ENCODE measurements around the gene CEP112.

The CEP112 gene

DNA sequence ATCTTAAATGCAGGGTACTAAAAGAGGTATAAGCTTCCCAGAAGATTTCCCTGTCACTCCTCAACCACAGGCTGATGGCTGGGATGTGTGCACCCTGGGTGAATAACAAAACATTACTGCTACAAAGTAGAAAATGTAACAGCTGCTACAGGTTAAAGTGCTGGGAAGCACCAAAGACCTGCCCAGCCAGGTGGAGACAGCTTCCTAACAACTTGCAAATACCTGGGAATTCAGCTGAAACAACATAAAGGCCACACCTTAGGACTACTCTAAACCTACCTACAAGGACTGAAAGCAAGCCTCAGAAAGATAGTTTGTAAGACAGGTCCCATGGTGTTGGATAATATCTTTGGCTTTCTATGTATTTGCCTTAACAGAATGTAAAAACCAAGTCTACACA lies 118.5 kb downstream of the CEP112 start:
- ATAC-seq, result no peak
- TF ChIP-seq ZFP3 (CRISPR knock-in tag; IDR thresholded peaks at IDR 0.05), result no peak
- TF ChIP-seq GLIS3 (CRISPR knock-in tag; IDR thresholded peaks at IDR 0.05), result no peak
- no peak for TF ChIP-seq TSHZ2 (CRISPR knock-in tag; IDR thresholded peaks at IDR 0.05)

- ATAC-seq, result no peak
- TF ChIP-seq, protein P1, sequence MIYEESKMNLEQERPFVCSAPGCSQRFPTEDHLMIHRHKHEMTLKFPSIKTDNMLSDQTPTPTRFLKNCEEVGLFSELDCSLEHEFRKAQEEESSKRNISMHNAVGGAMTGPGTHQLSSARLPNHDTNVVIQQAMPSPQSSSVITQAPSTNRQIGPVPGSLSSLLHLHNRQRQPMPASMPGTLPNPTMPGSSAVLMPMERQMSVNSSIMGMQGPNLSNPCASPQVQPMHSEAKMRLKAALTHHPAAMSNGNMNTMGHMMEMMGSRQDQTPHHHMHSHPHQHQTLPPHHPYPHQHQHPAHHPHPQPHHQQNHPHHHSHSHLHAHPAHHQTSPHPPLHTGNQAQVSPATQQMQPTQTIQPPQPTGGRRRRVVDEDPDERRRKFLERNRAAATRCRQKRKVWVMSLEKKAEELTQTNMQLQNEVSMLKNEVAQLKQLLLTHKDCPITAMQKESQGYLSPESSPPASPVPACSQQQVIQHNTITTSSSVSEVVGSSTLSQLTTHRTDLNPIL (CRISPR knock-in tag; IDR thresholded peaks at IDR 0.05; ENCODE audit: low read depth), result no peak
Observed at GRCh38 chr17:66063686-66064085, 128.2 kb downstream of the CEP112 start.

- TF ChIP-seq TSHZ2 (CRISPR knock-in tag; IDR thresholded peaks at IDR 0.05) (no peak), SNAI2 (CRISPR knock-in tag; IDR thresholded peaks at IDR 0.05) (no peak), ISL1 (CRISPR knock-in tag; IDR thresholded peaks at IDR 0.05) (no peak), ZFP3 (CRISPR knock-in tag; IDR thresholded peaks at IDR 0.05) (no peak), ESRRG (CRISPR knock-in tag; IDR thresholded peaks at IDR 0.05) (no peak), PPARA (CRISPR knock-in tag; IDR thresholded peaks at IDR 0.05; ENCODE audit: borderline replicate concordance) (no peak), OSR1 (CRISPR knock-in tag; IDR thresholded peaks at IDR 0.05) (no peak), ZNF565 (CRISPR knock-in tag; conservative IDR thresholded peaks at IDR 0.05; ENCODE audit: low read depth) (no peak), ZC3H10 (CRISPR knock-in tag; IDR thresholded peaks at IDR 0.05) (no peak), PATZ1 (CRISPR knock-in tag; IDR thresholded peaks at IDR 0.05; ENCODE audit: borderline replicate concordance) (no peak), ZNF70 (CRISPR knock-in tag; IDR thresholded peaks at IDR 0.05) (no peak), TOX (CRISPR knock-in tag; IDR thresholded peaks at IDR 0.05; ENCODE audit: borderline replicate concordance) (no peak), TCF4 (CRISPR knock-in tag; IDR thresholded peaks at IDR 0.05; ENCODE audit: borderline replicate concordance) (no peak), CSDC2 (CRISPR knock-in tag; IDR thresholded peaks at IDR 0.05) (no peak), RARB (CRISPR knock-in tag; IDR thresholded peaks at IDR 0.05) (no peak)
- TF ChIP-seq, protein P1 (CRISPR knock-in tag; IDR thresholded peaks at IDR 0.05; ENCODE audit: low read depth), result no peak
- TF ChIP-seq, protein P2, sequence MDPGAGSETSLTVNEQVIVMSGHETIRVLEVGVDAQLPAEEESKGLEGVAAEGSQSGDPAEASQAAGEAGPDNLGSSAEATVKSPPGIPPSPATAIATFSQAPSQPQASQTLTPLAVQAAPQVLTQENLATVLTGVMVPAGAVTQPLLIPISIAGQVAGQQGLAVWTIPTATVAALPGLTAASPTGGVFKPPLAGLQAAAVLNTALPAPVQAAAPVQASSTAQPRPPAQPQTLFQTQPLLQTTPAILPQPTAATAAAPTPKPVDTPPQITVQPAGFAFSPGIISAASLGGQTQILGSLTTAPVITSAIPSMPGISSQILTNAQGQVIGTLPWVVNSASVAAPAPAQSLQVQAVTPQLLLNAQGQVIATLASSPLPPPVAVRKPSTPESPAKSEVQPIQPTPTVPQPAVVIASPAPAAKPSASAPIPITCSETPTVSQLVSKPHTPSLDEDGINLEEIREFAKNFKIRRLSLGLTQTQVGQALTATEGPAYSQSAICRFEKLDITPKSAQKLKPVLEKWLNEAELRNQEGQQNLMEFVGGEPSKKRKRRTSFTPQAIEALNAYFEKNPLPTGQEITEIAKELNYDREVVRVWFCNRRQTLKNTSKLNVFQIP (CRISPR knock-in tag; IDR thresholded peaks at IDR 0.05; ENCODE audit: borderline replicate concordance, low read depth), result no peak
- no peak for ATAC-seq
Observed at GRCh38 chr17:66056148-66056547, 135.8 kb downstream of the CEP112 start.
